ENCODE measurements around the gene KLHL13. TPM values are rescaled to one million over a fixed set of nuclear protein-coding genes. Genes with fewer than 3 reads are reported as not detected.
A peak's percentile ranks its signal among the peaks of the same experiment; 100 is the strongest.
"Not testable (repeated sequence)": the region's sequence is repeated elsewhere in the genome, so short reads cannot be mapped to it uniquely, and the experiment has no call there.

KLHL13 gene
- 1.2 and 10.4 TPM in 2 replicates for total RNA-seq

GRCh38 chrX:118116713-118117550, at the start of gene KLHL13:
Gene KLHL13, minus strand, starts transcription at chrX:118116810. Its CDS starts 88,337 bp downstream, at chrX:118028473.
- peak; percentile 56 for DNase-seq

GRCh38 chrX:118164138-118164537, 47.5 kb upstream of the KLHL13 start:
- no peak for DNase-seq

- no peak for DNase-seq
Measured at GRCh38 chrX:118156953-118157608, 40.5 kb upstream of the KLHL13 start.

GRCh38 chrX:118156254-118156952, 39.8 kb upstream of the KLHL13 start:
- no peak for DNase-seq

GRCh38 chrX:118153270-118153669, 36.7 kb upstream of the KLHL13 start:
- no peak for DNase-seq

GRCh38 chrX:118152721-118153120, 36.1 kb upstream of the KLHL13 start:
- DNase-seq, result no peak

GRCh38 chrX:118148737-118149136, 32.1 kb upstream of the KLHL13 start:
- DNase-seq, result no peak

GRCh38 chrX:118147771-118148170, 31.2 kb upstream of the KLHL13 start:
- DNase-seq, result not testable (repeated sequence)

GRCh38 chrX:118143578-118143977, 27.0 kb upstream of the KLHL13 start:
- no peak for DNase-seq

GRCh38 chrX:118131336-118131735, 14.7 kb upstream of the KLHL13 start:
- no peak for DNase-seq

GRCh38 chrX:118129681-118130080, 13.1 kb upstream of the KLHL13 start:
- no peak for DNase-seq

GRCh38 chrX:118128724-118129123, 12.1 kb upstream of the KLHL13 start:
- DNase-seq, result no peak

GRCh38 chrX:118126286-118126685, 9.7 kb upstream of the KLHL13 start:
- no peak for DNase-seq

GRCh38 chrX:118124243-118124642, 7.6 kb upstream of the KLHL13 start:
- not testable (repeated sequence) for DNase-seq

GRCh38 chrX:118117741-118118140, 1.1 kb upstream of the KLHL13 start:
- DNase-seq, result peak; percentile 1

- DNase-seq, result peak; percentile 31
Measured at GRCh38 chrX:118115953-118116712, 477 bp downstream of the KLHL13 start.

GRCh38 chrX:118114971-118115370, 1.6 kb downstream of the KLHL13 start:
- peak; percentile 1 for DNase-seq

GRCh38 chrX:118109065-118109464, 7.5 kb downstream of the KLHL13 start:
- DNase-seq, result no peak

GRCh38 chrX:118108304-118108703, 8.3 kb downstream of the KLHL13 start:
- DNase-seq, result no peak

GRCh38 chrX:118100091-118100490, 16.5 kb downstream of the KLHL13 start:
- DNase-seq, result no peak

- no peak for DNase-seq
Measured at GRCh38 chrX:118088084-118088483, 28.5 kb downstream of the KLHL13 start.

- no peak for DNase-seq
Measured at GRCh38 chrX:118074196-118074595, 42.4 kb downstream of the KLHL13 start.
